ENCODE data around the gene CTXND1. TPM values are rescaled to one million over a fixed set of nuclear protein-coding genes. Genes with fewer than 3 reads are reported as not detected.

The CTXND1 gene
- total and polyA plus RNA-seq, 8 donors = 0.29 to 4.3 (median 1.4) TPM

- Histone ChIP-seq H3K27ac (no peak overlapping the region), H3K36me3 (no peaks in the 10 kb centered on the region), H3K27me3 (peaks cover 0 to 15% (median 0%) of the 10 kb centered on the region in 3 donors), H3K4me1 (no peaks in the 10 kb centered on the region), H3K4me3 (no peak overlapping the region), H3K9me3 (no peaks in the 10 kb centered on the region)
- 37 to 44% (median 40%) methylated on average over 9 of the region's 9 CpGs for WGBS, 5 donors
- DNase-seq = peak in 1 of 2 donors; percentile 17
- TF ChIP-seq POLR2AphosphoS5 (IDR thresholded peaks at IDR 0.05) (no peak), CTCF (IDR thresholded peaks at IDR 0.05) (no peak), EP300 (IDR thresholded peaks at IDR 0.05) (no peak), POLR2A (IDR thresholded peaks at IDR 0.05) (no peak)
- intact Hi-C loops (cut with DNase I; ENCODE audit: low total_unique reads) = no loop called here
These were observed 37.8 kb upstream of the CTXND1 start for GRCh38 chr15:80289528-80290495.

- DNase-seq = no peak
These were observed 36.1 kb upstream of the CTXND1 start for GRCh38 chr15:80288131-80288530.

GRCh38 chr15:80286055-80286454 is 34.0 kb upstream of the CTXND1 start:
- TF ChIP-seq EP300 (IDR thresholded peaks at IDR 0.05) = no peak
- no peak for TF ChIP-seq POLR2A (IDR thresholded peaks at IDR 0.05)
- no peak for TF ChIP-seq CTCF (IDR thresholded peaks at IDR 0.05)
- no peak for TF ChIP-seq POLR2AphosphoS5 (IDR thresholded peaks at IDR 0.05)
- H3K36me3 ChIP-seq = no peaks in the 10 kb centered on the region
- H3K4me1 ChIP-seq = no peaks in the 10 kb centered on the region
- DNase-seq = no peak
- 76 to 89% (median 83%) methylated on average over 7 of the region's 7 CpGs for WGBS, 5 donors
- intact Hi-C loops (cut with DNase I; ENCODE audit: low total_unique reads) = no loop called here
- H3K27me3 ChIP-seq = peaks cover 0 to 7% (median 0%) of the 10 kb centered on the region in 3 donors
- H3K4me3 ChIP-seq = no peak overlapping the region
- H3K9me3 ChIP-seq = no peaks in the 10 kb centered on the region
- H3K27ac ChIP-seq = no peak overlapping the region

More at GRCh38 chr15:80288131-80288530, 36.1 kb upstream of the CTXND1 start:
- TF ChIP-seq POLR2A (IDR thresholded peaks at IDR 0.05) = no peak
- no peak for TF ChIP-seq CTCF (IDR thresholded peaks at IDR 0.05)
- TF ChIP-seq POLR2AphosphoS5 (IDR thresholded peaks at IDR 0.05) = no peak
- TF ChIP-seq EP300 (IDR thresholded peaks at IDR 0.05) = no peak
- Histone ChIP-seq H3K9me3 (no peaks in the 10 kb centered on the region), H3K27me3 (peaks cover 0 to 7% (median 0%) of the 10 kb centered on the region in 3 donors), H3K4me3 (no peak overlapping the region), H3K4me1 (no peaks in the 10 kb centered on the region), H3K36me3 (no peaks in the 10 kb centered on the region), H3K27ac (no peak overlapping the region)
- WGBS, 5 donors = 59 to 75% (median 71%) methylated on average over 4 of the region's 4 CpGs
- intact Hi-C loops (cut with DNase I; ENCODE audit: low total_unique reads) = no loop called here

GRCh38 chr15:80285379-80285778 is 33.4 kb upstream of the CTXND1 start:
- H3K36me3 ChIP-seq = no peaks in the 10 kb centered on the region
- WGBS, 5 donors = 81 to 91% (median 89%) methylated on average over 7 to 8 of the region's 8 CpGs
- DNase-seq = no peak
- H3K27ac ChIP-seq = no peak overlapping the region
- no peaks in the 10 kb centered on the region for H3K4me1 ChIP-seq
- TF ChIP-seq POLR2A (IDR thresholded peaks at IDR 0.05) = no peak
- TF ChIP-seq CTCF (IDR thresholded peaks at IDR 0.05) = no peak
- TF ChIP-seq POLR2AphosphoS5 (IDR thresholded peaks at IDR 0.05) = no peak
- no peak for TF ChIP-seq EP300 (IDR thresholded peaks at IDR 0.05)
- intact Hi-C loops (cut with DNase I; ENCODE audit: low total_unique reads) = no loop called here
- peaks cover 0 to 7% (median 0%) of the 10 kb centered on the region in 3 donors for H3K27me3 ChIP-seq
- H3K9me3 ChIP-seq = no peaks in the 10 kb centered on the region
- no peak overlapping the region for H3K4me3 ChIP-seq
